ENCODE results near the gene HSPH1. TPM values are rescaled to one million over a fixed set of nuclear protein-coding genes. Genes with fewer than 3 reads are reported as not detected.

The HSPH1 gene
- total and polyA plus RNA-seq, 8 donors, result 11.1 to 37.0 (median 21.1) TPM

GRCh38 chr13:31096654-31097302 is 64.9 kb downstream of the HSPH1 start:
- Histone ChIP-seq H3K4me3 (no peak overlapping the region), H3K27me3 (peaks cover 0 to 5% (median 2%) of the 10 kb centered on the region in 4 donors), H3K36me3 (no peaks in the 10 kb centered on the region), H3K27ac (no peak overlapping the region), H3K9me3 (no peaks in the 10 kb centered on the region), H3K4me1 (no peaks in the 10 kb centered on the region)
- 73 to 75% methylated on average over 10 of the region's 10 CpGs for WGBS, 2 donors
- intact Hi-C loops (cut with DNase I), result no loop called here
- no peak for ATAC-seq
- FAIRE-seq, result no peak
- TF ChIP-seq, protein P1, sequence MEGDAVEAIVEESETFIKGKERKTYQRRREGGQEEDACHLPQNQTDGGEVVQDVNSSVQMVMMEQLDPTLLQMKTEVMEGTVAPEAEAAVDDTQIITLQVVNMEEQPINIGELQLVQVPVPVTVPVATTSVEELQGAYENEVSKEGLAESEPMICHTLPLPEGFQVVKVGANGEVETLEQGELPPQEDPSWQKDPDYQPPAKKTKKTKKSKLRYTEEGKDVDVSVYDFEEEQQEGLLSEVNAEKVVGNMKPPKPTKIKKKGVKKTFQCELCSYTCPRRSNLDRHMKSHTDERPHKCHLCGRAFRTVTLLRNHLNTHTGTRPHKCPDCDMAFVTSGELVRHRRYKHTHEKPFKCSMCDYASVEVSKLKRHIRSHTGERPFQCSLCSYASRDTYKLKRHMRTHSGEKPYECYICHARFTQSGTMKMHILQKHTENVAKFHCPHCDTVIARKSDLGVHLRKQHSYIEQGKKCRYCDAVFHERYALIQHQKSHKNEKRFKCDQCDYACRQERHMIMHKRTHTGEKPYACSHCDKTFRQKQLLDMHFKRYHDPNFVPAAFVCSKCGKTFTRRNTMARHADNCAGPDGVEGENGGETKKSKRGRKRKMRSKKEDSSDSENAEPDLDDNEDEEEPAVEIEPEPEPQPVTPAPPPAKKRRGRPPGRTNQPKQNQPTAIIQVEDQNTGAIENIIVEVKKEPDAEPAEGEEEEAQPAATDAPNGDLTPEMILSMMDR (IDR thresholded peaks at IDR 0.05), result no peak
- DNase-seq, result no peak

GRCh38 chr13:31094331-31095015 is 67.2 kb downstream of the HSPH1 start:
- TF ChIP-seq, protein P1 (IDR thresholded peaks at IDR 0.05), result no peak
- no peak overlapping the region for H3K4me3 ChIP-seq
- FAIRE-seq (no peak), DNase-seq (no peak), ATAC-seq (no peak)
- H3K9me3 ChIP-seq, result no peaks in the 10 kb centered on the region
- no peaks in the 10 kb centered on the region for H3K36me3 ChIP-seq
- 78 to 81% methylated on average over 6 of the region's 6 CpGs for WGBS, 2 donors
- intact Hi-C loops (cut with DNase I), result no loop called here
- no peaks in the 10 kb centered on the region for H3K4me1 ChIP-seq
- H3K27me3 ChIP-seq, result peaks cover 0 to 5% (median 0%) of the 10 kb centered on the region in 4 donors
- H3K27ac ChIP-seq, result no peak overlapping the region

GRCh38 chr13:31093145-31093885 is 68.4 kb downstream of the HSPH1 start:
- WGBS, 2 donors, result 77 to 79% methylated on average over 9 of the region's 9 CpGs
- TF ChIP-seq, protein P1 (IDR thresholded peaks at IDR 0.05), result no peak
- intact Hi-C loops (cut with DNase I), result no loop called here
- H3K4me1 ChIP-seq, result no peaks in the 10 kb centered on the region
- H3K36me3 ChIP-seq, result no peaks in the 10 kb centered on the region
- DNase-seq (no peak), ATAC-seq (no peak), FAIRE-seq (no peak)
- peaks cover 0 to 5% (median 0%) of the 10 kb centered on the region in 4 donors for H3K27me3 ChIP-seq
- H3K4me3 ChIP-seq, result no peak overlapping the region
- H3K27ac ChIP-seq, result no peak overlapping the region
- no peaks in the 10 kb centered on the region for H3K9me3 ChIP-seq

- intact Hi-C loops (cut with DNase I), result no loop called here
- H3K27ac ChIP-seq, result no peak overlapping the region
- TF ChIP-seq, protein P1 (IDR thresholded peaks at IDR 0.05), result no peak
- H3K4me3 ChIP-seq, result no peak overlapping the region
- 73 to 82% methylated on average over 5 of the region's 5 CpGs for WGBS, 2 donors
- DNase-seq, result no peak
- ATAC-seq, result no peak
- H3K36me3 ChIP-seq, result no peaks in the 10 kb centered on the region
- H3K27me3 ChIP-seq, result peaks cover 0 to 5% (median 0%) of the 10 kb centered on the region in 4 donors
- FAIRE-seq, result no peak
- H3K4me1 ChIP-seq, result no peaks in the 10 kb centered on the region
- no peaks in the 10 kb centered on the region for H3K9me3 ChIP-seq
Observed at GRCh38 chr13:31092646-31093045, 69.1 kb downstream of the HSPH1 start.
